IPS-NIHi7 (cell line): Measurements from ENCODE around the gene CADM1.

Experiments used
- DNase-seq: peaks from one replicate; pipeline ENCODE4 v3.0.0; 2012; ENCODE audit warnings: mixed read lengths; ENCODE audit errors: extremely low spot score

The CADM1 gene

DNA sequence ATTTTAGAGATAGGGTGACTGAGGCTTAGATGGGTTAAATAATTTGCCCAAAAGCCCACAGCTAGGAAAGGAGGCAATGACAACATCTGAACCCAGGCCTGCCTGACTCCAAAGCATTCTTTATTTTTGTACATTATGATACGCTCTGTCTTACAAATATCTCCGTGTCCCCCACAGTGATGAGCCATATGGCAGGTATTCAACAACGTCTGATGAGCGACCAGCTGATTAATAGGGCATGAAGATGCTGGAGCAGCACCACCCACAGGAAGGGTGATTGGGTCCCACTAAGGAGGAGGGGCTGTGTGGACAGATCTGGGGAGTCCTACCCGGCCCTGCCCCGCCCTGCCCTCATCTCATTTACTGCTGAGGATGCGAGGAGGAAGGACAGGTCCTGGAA is 380.6 kb downstream of the CADM1 start:
- no peak for DNase-seq

DNA sequence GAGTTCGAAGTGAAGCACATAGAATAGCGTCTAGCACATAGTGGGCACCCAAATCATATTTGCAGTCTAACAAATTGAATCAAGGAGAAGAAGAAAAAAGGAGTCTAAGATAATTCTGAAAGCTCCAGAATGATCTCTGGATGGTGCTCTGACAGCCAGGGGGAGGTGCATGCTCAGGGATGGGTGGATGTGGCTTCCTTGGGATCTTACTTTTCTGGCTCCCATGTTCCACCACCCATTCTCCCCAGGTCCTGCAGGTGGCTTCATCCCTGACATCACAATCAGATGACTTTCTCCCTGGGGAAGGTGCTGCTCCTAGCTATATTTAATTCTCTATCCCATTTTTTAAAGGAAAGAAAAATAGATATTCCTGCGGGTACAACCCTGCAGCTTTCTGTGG is 381.9 kb downstream of the CADM1 start:
- peak; percentile 51 for DNase-seq
